Omental fat pad (tissue), 4 donors: Measurements from ENCODE around the gene BNIP5. TPM values are rescaled to one million over a fixed set of nuclear protein-coding genes. Genes with fewer than 3 reads are reported as not detected.
A peak's percentile ranks its signal among the peaks of the same experiment; 100 is the strongest.
"Not testable (repeated sequence)": the region's sequence is repeated elsewhere in the genome, so short reads cannot be mapped to it uniquely, and the experiment has no call there.

Experiments used
- ATAC-seq: fragments of 150-250 bp; one replicate; pipeline ENCODE4 v1.9.1; 2016; ENCODE audit warnings: mild to moderate bottlenecking, moderate library complexity; ENCODE audit not compliant: low FRiP score
- DNase-seq: peaks from one replicate; pipeline ENCODE4 v3.0.0-alpha.2; 2019; ENCODE audit warnings: low spot score
- CTCF ChIP-seq, 3 donors: fragments of 450-650 bp; IDR thresholded peaks; one replicate each; pipeline ENCODE4 v1.5.1; 2016 to 2017; ENCODE audit warnings: antibody characterized with exemption in 3 of 3, mild to moderate bottlenecking in 3 of 3, moderate library complexity in 2 of 3
- total RNA-seq, 4 donors: library from RNA; depleted of rRNA; stranded (reverse); fragments of >200 nt; gene quantifications; one replicate each; pipeline ENCODE4 v1.1.0, GENCODE V29; 2016

The BNIP5 gene
- total RNA-seq, 4 donors from 2014 or later, result not detected

GRCh38 chr6:36367743-36368142 lies 31.1 kb upstream of the BNIP5 start:
- ATAC-seq, result no peak
- DNase-seq, result no peak
- no peak for TF ChIP-seq CTCF (IDR thresholded peaks at IDR 0.05)

DNA sequence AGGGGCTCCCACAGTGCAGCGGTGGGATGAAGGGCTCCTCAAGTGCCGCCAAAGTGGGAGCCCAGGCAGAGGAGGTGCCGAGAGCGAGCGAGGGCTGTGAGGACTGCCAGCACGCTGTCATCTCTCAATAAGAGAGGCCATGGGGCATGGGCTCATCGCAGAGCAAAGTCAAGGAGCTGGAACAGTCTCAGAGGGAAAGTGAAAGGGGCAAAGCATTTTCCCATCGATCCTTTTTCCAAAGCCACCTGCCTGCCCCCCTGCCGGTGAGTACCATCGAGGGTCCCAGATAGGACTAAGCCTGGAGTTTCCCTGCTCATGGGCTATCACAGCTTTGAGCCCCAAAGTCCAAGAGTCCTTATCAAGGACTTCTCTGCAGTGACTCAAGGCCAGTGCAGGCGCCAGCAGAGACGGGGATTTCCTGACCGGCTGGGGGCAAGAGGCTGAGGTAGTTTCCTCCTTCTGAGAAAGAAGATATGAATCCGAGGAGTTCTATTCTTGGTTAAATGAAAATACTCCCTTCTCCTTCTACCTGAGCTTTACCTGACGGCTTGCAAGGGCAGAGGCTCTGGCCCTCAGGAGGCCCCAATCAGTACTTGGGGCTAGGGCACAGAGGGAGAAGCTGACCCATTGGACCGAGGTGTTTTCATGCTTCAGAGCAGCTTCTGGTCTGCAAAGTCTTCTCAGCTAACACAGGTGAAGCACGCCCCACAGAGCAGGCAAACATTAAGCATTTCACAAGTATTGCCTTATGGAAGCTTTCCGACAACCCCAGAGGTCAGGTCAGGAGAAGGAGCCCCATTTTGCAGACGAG lies 28.2 kb upstream of the BNIP5 start:
- no peak for ATAC-seq
- no peak for TF ChIP-seq CTCF (IDR thresholded peaks at IDR 0.05)
- no peak for DNase-seq

DNA sequence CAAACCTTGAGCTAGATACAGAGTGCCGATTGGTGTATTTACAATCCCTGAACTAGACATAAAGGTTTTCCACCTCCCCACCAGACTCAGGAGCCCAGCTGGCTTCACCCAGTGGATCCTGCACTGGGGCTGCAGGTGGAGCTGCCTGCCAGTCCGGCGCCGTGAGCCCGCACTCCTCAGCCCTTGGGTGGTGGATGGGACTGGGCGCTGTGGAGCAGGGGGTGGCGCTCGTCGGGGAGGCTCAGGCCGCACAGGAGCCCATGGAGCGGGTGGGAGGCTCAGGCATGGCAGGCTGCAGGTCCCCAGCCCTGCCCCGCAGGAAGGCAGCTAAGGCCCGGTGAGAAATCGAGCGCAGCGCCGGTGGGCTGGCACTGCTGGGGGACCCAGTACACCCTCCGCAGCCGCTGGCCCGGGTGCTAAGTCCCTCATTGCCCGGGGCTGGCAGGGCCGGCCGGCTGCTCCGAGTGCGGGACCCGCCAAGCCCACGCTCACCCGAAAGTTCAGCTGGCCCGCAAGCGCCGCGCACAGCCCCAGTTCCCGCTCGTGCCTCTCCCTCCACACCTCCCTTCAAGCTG lies 27.5 kb upstream of the BNIP5 start:
- not testable (repeated sequence) for DNase-seq, ATAC-seq

DNA sequence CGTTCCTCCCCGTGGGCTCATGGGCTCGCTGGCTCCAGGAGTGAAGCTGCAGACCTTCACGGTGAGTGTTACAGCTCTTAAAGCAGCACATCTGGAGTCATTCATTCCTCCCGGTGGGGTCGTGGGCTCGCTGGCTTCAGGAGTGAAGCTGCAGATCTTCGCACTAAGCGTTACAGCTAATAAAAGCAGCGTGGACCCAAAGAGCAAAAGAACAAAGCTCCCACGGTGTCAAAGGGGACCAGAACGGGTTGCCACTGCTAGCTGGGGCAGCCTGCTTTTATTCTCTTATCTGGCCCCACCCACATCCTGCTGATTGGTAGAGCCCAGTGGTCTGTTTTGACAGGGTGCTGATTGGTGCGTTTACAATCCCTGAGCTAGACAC lies 26.7 kb upstream of the BNIP5 start:
- not testable (repeated sequence) for DNase-seq, ATAC-seq

DNA sequence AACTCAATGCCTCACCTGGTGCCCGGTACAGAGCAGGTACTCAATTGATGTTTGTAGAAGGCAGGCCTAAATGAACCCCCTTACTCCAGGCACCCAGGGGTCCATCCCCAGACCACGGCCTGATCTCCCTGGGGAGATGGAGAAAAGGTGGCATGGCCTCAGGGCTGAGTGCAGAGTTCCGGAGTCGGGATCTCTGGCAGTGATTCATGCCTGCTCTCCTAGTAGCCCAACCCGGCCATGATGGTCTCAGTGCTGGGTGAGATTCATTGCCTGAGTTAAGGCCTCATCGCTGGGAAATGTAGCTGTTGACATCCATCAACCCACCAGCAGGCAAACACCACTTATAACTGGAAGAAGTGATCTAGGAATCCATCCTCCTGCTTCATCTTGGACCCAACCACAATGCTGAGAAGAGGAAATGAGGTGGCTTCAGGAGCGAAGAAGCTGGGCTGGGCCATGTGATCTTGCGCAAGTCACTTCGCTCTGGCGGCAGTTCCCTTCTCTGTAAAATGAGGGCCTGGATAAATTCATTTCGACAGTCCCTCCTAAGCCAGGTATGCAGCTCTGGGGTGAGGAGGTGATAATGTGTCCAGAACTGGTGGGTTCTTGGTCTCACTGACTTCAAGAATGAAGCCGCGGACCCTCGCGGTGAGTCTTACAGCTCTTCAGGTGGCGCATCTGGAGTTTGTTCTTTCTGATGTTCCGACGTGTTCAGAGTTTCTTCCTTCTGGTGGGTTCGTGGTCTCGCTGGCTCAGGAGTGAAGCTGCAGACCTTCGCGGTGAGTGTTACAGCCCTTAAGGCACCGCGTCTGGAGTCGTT lies 26.1 kb upstream of the BNIP5 start:
- ATAC-seq (no peak), DNase-seq (no peak)
- TF ChIP-seq CTCF (IDR thresholded peaks at IDR 0.05), result no peak

- ATAC-seq (no peak), DNase-seq (no peak)
- TF ChIP-seq CTCF (IDR thresholded peaks at IDR 0.05), result no peak
These were observed 24.4 kb upstream of the BNIP5 start for GRCh38 chr6:36361071-36361470.

DNA sequence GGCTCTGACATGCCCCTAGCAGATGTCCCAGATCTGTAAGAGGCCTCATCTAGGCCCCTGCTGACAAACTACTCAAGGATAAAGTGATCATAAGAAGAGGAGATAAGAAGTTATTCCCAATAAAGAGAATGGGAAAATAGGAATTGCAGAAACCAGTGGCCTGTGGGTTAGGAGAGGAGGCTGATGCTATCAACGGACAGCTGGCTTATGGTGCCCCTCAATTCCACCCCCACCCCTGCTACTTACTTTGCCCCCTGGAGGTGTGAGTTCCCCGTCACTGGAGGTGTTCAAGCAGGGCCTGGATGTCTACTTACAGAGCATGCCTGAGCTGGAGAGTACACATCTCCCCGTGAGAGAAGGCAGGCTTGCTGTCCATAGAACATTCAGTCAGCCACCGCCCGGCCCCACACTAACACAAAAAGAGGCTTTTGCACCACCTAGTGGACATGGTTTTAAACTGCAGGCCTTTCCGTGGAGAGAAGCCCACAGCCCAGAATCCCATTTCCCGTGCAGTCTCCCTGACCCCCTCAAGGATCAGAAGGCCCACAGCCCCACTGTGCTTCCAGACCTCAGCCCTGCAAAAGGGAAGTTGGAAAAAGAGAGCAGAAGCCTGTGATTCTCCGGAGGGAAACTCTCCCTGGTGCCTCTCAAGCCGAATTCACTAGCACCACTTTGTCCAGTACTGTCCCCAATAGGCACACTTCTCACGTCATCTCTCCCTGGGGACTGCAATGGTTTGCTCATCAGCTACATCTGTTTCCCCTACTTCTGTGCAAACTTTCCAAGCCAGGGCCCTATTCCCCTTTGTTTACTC lies 23.8 kb upstream of the BNIP5 start:
- DNase-seq (peak; percentile 69), ATAC-seq (peak; percentile 89)
- peak in 1 of 3 donors; percentile 47 for TF ChIP-seq CTCF (IDR thresholded peaks at IDR 0.05)
